H1 (cell line): ENCODE data around the gene SLC8B1. TPM values are rescaled to one million over a fixed set of nuclear protein-coding genes. Genes with fewer than 3 reads are reported as not detected.

Experiments used
- BACH1 ChIP-seq: IDR thresholded peaks from 2 replicates; pipeline ENCODE4 v1.6.1; 2012; ENCODE audit warnings: low read length, improper control_type of control experiment
- EZH2 ChIP-seq: fragments of 200-600 bp; sonication (generic); IDR thresholded peaks from 2 replicates; pipeline ENCODE4 v1.7.1; 2012; ENCODE audit warnings: low read depth, mild to moderate bottlenecking, moderate library complexity, low read length, inconsistent platforms; ENCODE audit not compliant: severe bottlenecking
- KDM5A ChIP-seq: fragments of 200-600 bp; IDR thresholded peaks from 2 replicates; pipeline ENCODE4 v1.7.1; 2012; ENCODE audit warnings: mild to moderate bottlenecking, low read length, inconsistent platforms, mixed read lengths
- NANOG ChIP-seq: IDR thresholded peaks from 2 replicates; pipeline ENCODE4 v1.6.1; 2011; ENCODE audit warnings: low read length, low read depth, mild to moderate bottlenecking, inconsistent platforms; ENCODE audit not compliant: insufficient read depth, poor library complexity, severe bottlenecking
- POU5F1 ChIP-seq: IDR thresholded peaks from 2 replicates; pipeline ENCODE4 v1.6.1; 2011; ENCODE audit warnings: low read depth, mild to moderate bottlenecking, low read length, moderate library complexity
- RXRA ChIP-seq: IDR thresholded peaks from 2 replicates; pipeline ENCODE4 v1.6.1; 2011; ENCODE audit warnings: low read depth, mild to moderate bottlenecking, low read length, moderate library complexity; ENCODE audit not compliant: insufficient read depth
- SP1 ChIP-seq: IDR thresholded peaks from 2 replicates; pipeline ENCODE4 v1.6.1; 2011; ENCODE audit warnings: low read depth, low read length
- SRF ChIP-seq: IDR thresholded peaks from 2 replicates; pipeline ENCODE4 v1.6.1; 2011; ENCODE audit warnings: mild to moderate bottlenecking, low read depth, low read length, moderate library complexity
- USF2 ChIP-seq: IDR thresholded peaks from 2 replicates; pipeline ENCODE4 v1.6.1; 2011; ENCODE audit warnings: low read length, improper control_type of control experiment
- polyA plus RNA-seq, 7 experiments: library from polyadenylated mRNA; depleted of rRNA in 3 of 7; stranded (reverse) in 5 of 7; unstranded in 2 of 7; fragments of >200 nt in 5 of 7; fragments of 200-250 nt in 2 of 7; gene quantifications; 1 replicate in 5 of 7; 2 replicates in 1 of 7; 4 replicates in 1 of 7; pipeline versions ENCODE4 v1.2.1 to v1.2.3, GENCODE V29; 2011 to 2013; ENCODE audit warnings: missing spikeins in 2 of 7, mixed read lengths in 2 of 7
- total RNA-seq: library from RNA; stranded (reverse); fragmentation: NEBNext Ultra II Directional; extraction: Animal tissue kit (Norgen Biotek cat#: 25700); gene quantifications from 2 replicates; pipeline ENCODE4 v1.2.1, GENCODE V29; 2021

SLC8B1 gene
- total and polyA plus RNA-seq, 2 of the 8 experiments (the other 6 are each of a cell fraction or from before 2014, with no cell fraction given): 11.2 to 19.1 TPM

GRCh38 chr12:113251404-113252070, 83.4 kb downstream of the SLC8B1 start (continued):
- TF ChIP-seq EZH2: no peak
- TF ChIP-seq POU5F1: no peak
- no peak for TF ChIP-seq BACH1
- TF ChIP-seq NANOG: no peak
- no peak for TF ChIP-seq RXRA
- no peak for TF ChIP-seq SRF
- TF ChIP-seq SP1: no peak
- no peak for TF ChIP-seq KDM5A
- TF ChIP-seq USF2: no peak
